DMS114 treated with DMSO at 0.1 percent for 48 hours (cell line): ENCODE measurements around the gene MKLN1.

Experiments
- DNase-seq: peaks from one replicate; lab custom pipeline; 2025; ENCODE audit not compliant: unreplicated experiment; lab: John Stamatoyannopoulos, UW

The MKLN1 gene

GRCh38 chr7:131538813-131539179 is 211.1 kb downstream of the MKLN1 start:
- DNase-seq, result no peak

GRCh38 chr7:131540491-131541162 is 213.0 kb downstream of the MKLN1 start:
- DNase-seq, result no peak

- no peak for DNase-seq
Observed at GRCh38 chr7:131543298-131543697, 215.6 kb downstream of the MKLN1 start.

GRCh38 chr7:131544021-131544420 is 216.3 kb downstream of the MKLN1 start:
- no peak for DNase-seq

- no peak for DNase-seq
Observed at GRCh38 chr7:131544449-131545301, 217.0 kb downstream of the MKLN1 start.

GRCh38 chr7:131546126-131546525 is 218.4 kb downstream of the MKLN1 start:
- DNase-seq, result no peak
